HepG2 (cell line): ENCODE results near the gene SPON2. TPM values are rescaled to one million over a fixed set of nuclear protein-coding genes. Genes with fewer than 3 reads are reported as not detected.

Experiments used
- ATAD3A ChIP-seq: sonication (generic); formaldehyde crosslinking; IDR thresholded peaks from 2 replicates; pipeline ENCODE4 v1.4.0; 2020; ENCODE audit warnings: missing genetic modification reagents
- BHLHE40 ChIP-seq: IDR thresholded peaks from 2 replicates; pipeline ENCODE4 v1.6.1; 2011; ENCODE audit warnings: low read length, improper control_type of control experiment
- ETS1 ChIP-seq: sonication (generic); formaldehyde crosslinking; IDR thresholded peaks from 2 replicates; pipeline ENCODE4 v1.4.0; 2020; ENCODE audit warnings: missing genetic modification reagents
- ETV5 ChIP-seq: IDR thresholded peaks from 2 replicates; pipeline ENCODE4 v1.6.1; 2018; ENCODE audit warnings: missing biosample characterization, missing genetic modification reagents, inconsistent platforms, borderline replicate concordance
- KLF15 ChIP-seq: sonication (generic); formaldehyde crosslinking; IDR thresholded peaks from 2 replicates; pipeline ENCODE4 v1.8.1; 2023; ENCODE audit warnings: borderline replicate concordance, mild to moderate bottlenecking, inconsistent platforms, missing genetic modification reagents, mixed read lengths
- MED13 ChIP-seq: sonication (generic); formaldehyde crosslinking; IDR thresholded peaks from 2 replicates; pipeline ENCODE4 v1.5.0; 2020; ENCODE audit warnings: missing genetic modification reagents
- NFATC3 ChIP-seq: sonication (generic); formaldehyde crosslinking; IDR thresholded peaks from 2 replicates; pipeline ENCODE4 v1.5.1; 2020; ENCODE audit warnings: mild to moderate bottlenecking, missing genetic modification reagents
- PCBP1 ChIP-seq: fragments of 200-400 bp; formaldehyde crosslinking; IDR thresholded peaks from 2 replicates; pipeline ENCODE4 v1.6.1; 2017; ENCODE audit warnings: mild to moderate bottlenecking, low read depth, low read length, borderline replicate concordance
- RNF2 ChIP-seq: fragments of 450-650 bp; conservative IDR thresholded peaks from 2 replicates; pipeline ENCODE4 v1.6.1; 2016; ENCODE audit warnings: low read depth
- SCMH1 ChIP-seq: sonication (generic); formaldehyde crosslinking; IDR thresholded peaks from 2 replicates; pipeline ENCODE4 v1.9.0; 2021; ENCODE audit warnings: missing genetic modification reagents, mild to moderate bottlenecking, borderline replicate concordance
- SNAPC5 ChIP-seq: sonication (generic); formaldehyde crosslinking; IDR thresholded peaks from 2 replicates; pipeline ENCODE4 v1.8.1; 2023; ENCODE audit warnings: mild to moderate bottlenecking, missing genetic modification reagents, borderline replicate concordance
- SP5 ChIP-seq: IDR thresholded peaks from 2 replicates; pipeline ENCODE4 v1.6.1; 2016; ENCODE audit warnings: low read depth, borderline replicate concordance
- THAP11 ChIP-seq: IDR thresholded peaks from 2 replicates; pipeline ENCODE4 v1.6.1; 2016; ENCODE audit warnings: missing biosample characterization, missing genetic modification reagents
- ZBTB34 ChIP-seq: sonication (generic); formaldehyde crosslinking; IDR thresholded peaks from 2 replicates; pipeline ENCODE4 v1.8.0; 2022; ENCODE audit warnings: mild to moderate bottlenecking, missing genetic modification reagents
- ZBTB39 ChIP-seq: sonication (generic); formaldehyde crosslinking; IDR thresholded peaks from 2 replicates; pipeline ENCODE4 v1.5.0; 2020; ENCODE audit warnings: missing genetic modification reagents
- ZNF17 ChIP-seq: sonication (generic); formaldehyde crosslinking; IDR thresholded peaks from 2 replicates; pipeline ENCODE4 v1.5.0; 2020; ENCODE audit warnings: mild to moderate bottlenecking, missing genetic modification reagents
- ZNF205 ChIP-seq: IDR thresholded peaks from 2 replicates; pipeline ENCODE4 v1.6.1; 2018; ENCODE audit warnings: missing biosample characterization, missing genetic modification reagents
- ZNF609 ChIP-seq: sonication (generic); formaldehyde crosslinking; IDR thresholded peaks from 2 replicates; pipeline ENCODE4 v1.4.0; 2020; ENCODE audit warnings: mild to moderate bottlenecking, missing genetic modification reagents, borderline replicate concordance
- ZNF792 ChIP-seq: IDR thresholded peaks from 2 replicates; pipeline ENCODE4 v1.6.1; 2016
- ZSCAN22 ChIP-seq: sonication (generic); formaldehyde crosslinking; IDR thresholded peaks from 2 replicates; pipeline ENCODE4 v1.4.0; 2020; ENCODE audit warnings: mild to moderate bottlenecking, missing genetic modification reagents
- polyA plus RNA-seq, 8 experiments: library from polyadenylated mRNA; depleted of rRNA in 3 of 8; stranded (reverse) in 7 of 8; unstranded in 1 of 8; fragments of >200 nt; fragmentation: Illumina TruSeq in 4 of 8; extraction: Trizol in 4 of 8; gene quantifications; 2 replicates each; pipeline versions ENCODE4 v1.2.1 to v1.2.3, GENCODE V29; 2011 to 2016; ENCODE audit warnings: low read depth in 4 of 8, missing spikeins in 1 of 8, mixed read lengths in 1 of 8; ENCODE audit not compliant: insufficient read depth in 1 of 8
- total RNA-seq, 5 experiments: library from RNA; depleted of rRNA; stranded (reverse); fragments of >200 nt; fragmentation: Illumina TruSeq; extraction: Trizol; gene quantifications; 2 replicates each; pipeline ENCODE4 v1.2.3, GENCODE V29; 2016; ENCODE audit warnings: low read depth in 1 of 5

SPON2 gene
- total and polyA plus RNA-seq, 2 of the 13 experiments (the other 11 are each of a cell fraction or from before 2014, with no cell fraction given), result 17.4 to 55.2 TPM

- TF ChIP-seq SNAPC5 (CRISPR knock-in tag) (peak; percentile 72; the same call in 1 of the 2 replicates), KLF15 (CRISPR knock-in tag) (0 out of 2 replicates have a peak, but pooled peaks have one; percentile 8), ZNF792 (CRISPR knock-in tag) (peak; percentile 69; the same call in 1 of the 2 replicates), ATAD3A (no peak), ETV5 (CRISPR knock-in tag) (peak; percentile 91), BHLHE40 (peak; percentile 39; the same call in 1 of the 2 replicates), RNF2 (peak; percentile 64; the same call in 1 of the 2 replicates), MED13 (CRISPR knock-in tag) (0 out of 2 replicates have a peak, but pooled peaks have one; percentile 24), ZSCAN22 (CRISPR knock-in tag) (peak; percentile 43; the same call in 1 of the 2 replicates), ZNF17 (CRISPR knock-in tag) (no peak), NFATC3 (0 out of 2 replicates have a peak, but pooled peaks have one; percentile 28), ZBTB39 (CRISPR knock-in tag) (no peak), PCBP1 (0 out of 2 replicates have a peak, but pooled peaks have one; percentile 40), SCMH1 (CRISPR knock-in tag) (no peak), ZNF609 (CRISPR knock-in tag) (peak; percentile 84), THAP11 (CRISPR knock-in tag) (peak; percentile 76), ETS1 (CRISPR knock-in tag) (no peak), SP5 (CRISPR knock-in tag) (peak; percentile 97), ZNF205 (peak; percentile 62; the same call in 1 of the 2 replicates), ZBTB34 (CRISPR knock-in tag) (peak; percentile 86; the same call in 1 of the 2 replicates)
Measured at GRCh38 chr4:1204828-1205585, 32.6 kb upstream of the SPON2 start (continued).
